HG02840 (cell line): ENCODE results near the gene TGM3.
A peak's percentile ranks its signal among the peaks of the same experiment; 100 is the strongest.

ENCODE experiments used
- ATAC-seq: cut with Tn5 transposase; IDR thresholded peaks from one replicate; pipeline ENCODE4 v1.9.1; 2021; ENCODE audit warnings: mild to moderate bottlenecking, moderate library complexity, moderate number of reproducible peaks; ENCODE audit not compliant: unreplicated experiment, low FRiP score

TGM3 gene

DNA sequence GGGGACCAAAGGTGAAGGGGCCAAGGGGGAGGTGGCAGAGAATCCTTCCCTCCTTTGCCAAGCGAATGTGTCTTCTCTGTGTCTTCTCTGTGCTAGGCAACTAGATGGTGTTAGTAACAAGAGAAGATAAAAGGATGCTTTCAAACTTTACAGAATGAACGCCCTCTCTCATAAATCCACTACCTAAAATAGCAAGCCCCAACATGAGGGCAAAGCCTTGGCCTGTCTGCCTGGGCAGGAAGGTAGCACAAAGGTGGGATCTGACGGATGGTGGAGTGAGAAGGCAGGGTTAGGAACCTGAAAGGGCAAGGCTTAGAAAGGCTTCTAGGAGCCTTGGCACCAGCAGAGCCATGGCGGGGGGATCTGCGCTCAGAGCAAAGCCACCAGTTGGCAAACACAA is 13.6 kb upstream of the TGM3 start:
- ATAC-seq = no peak

DNA sequence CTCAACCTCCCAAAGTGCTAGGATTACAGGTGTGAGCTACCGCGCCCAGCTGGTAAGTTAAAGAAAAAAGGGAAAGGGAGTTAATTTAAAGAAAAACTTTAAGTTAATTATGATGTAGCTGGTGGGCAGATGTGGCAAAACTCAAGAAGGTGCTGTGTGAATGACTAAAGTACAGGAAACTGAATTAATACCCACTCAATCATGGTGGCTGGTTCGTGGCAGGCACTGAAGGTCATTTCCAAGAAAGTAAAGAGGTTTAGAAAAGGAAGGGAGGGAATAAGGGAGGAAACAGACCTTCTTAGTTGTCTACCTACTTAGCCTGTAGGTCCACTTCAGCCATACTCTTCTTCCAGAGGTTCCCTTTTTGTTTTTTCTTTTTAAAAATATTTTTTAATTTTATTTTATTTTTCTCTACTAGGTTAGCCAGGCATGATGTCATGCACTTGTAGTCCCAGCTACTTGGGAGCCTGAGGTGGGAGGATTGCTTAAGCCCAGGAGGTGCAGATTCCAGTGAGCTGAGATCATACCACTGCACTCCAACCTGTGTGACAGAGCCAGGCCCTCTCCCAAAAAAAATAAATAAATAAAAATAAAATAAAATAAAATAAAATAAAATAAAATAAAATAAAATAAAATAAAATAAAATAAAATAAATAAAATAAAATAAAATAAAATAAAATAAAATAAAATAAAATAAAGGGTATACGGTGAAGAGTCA is 11.9 kb upstream of the TGM3 start:
- ATAC-seq = no peak

DNA sequence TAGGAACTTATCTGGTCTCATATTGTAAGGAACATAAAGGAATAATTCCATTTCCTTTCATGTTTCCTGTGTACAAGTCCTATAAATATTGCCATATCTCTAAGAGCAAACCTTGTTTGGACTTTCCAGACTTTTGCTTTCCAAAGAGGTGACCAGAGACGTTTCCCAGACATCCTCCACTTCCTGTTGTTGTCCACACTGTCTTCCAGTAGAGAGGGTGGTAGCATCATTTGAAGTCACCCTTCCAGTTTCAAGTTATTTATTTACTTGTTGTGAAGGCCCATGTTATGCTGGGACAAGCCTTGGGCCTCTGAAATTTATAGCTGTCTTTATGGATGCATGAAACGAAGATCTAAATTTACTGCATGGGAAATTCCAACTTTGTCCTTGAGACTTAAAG is 10.6 kb upstream of the TGM3 start:
- ATAC-seq = no peak

DNA sequence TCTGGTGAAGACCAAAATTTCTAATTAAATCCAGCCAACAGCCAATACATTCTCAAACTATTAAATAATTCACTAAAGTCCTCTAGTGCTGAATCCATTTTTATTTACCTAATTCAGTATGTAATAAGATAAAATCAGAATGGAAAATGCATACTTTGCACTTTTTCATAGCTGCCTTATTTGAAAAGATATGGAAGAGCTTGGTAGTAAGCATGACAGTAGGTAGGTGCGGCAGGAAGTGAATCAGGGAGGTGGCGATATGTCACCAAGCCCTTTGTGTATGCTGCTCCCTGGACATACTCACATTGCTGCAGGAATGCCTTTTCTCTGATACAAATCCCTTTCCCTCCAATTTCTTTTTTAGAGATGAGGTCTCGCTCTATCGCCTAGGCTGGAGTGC is 10.2 kb upstream of the TGM3 start:
- no peak for ATAC-seq

DNA sequence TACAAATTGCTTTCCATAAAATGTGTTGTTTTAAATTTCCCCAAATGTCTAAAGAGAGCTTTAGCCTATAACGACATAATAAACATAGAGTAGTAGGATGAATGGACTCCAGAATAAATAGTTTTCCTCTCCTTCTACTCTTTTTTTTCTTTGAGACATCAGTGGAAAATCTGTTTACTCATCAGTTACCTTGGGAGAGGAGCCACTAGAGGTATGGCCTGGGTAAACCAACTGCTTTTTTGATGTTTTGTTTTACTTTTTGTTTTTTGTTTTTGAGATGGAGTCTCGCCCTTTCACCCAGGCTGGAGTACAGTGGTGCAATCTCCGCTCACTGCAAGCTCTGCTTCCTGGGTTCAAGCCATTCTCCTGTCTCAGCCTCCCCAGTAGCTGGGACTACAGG is 8.3 kb upstream of the TGM3 start:
- no peak for ATAC-seq

DNA sequence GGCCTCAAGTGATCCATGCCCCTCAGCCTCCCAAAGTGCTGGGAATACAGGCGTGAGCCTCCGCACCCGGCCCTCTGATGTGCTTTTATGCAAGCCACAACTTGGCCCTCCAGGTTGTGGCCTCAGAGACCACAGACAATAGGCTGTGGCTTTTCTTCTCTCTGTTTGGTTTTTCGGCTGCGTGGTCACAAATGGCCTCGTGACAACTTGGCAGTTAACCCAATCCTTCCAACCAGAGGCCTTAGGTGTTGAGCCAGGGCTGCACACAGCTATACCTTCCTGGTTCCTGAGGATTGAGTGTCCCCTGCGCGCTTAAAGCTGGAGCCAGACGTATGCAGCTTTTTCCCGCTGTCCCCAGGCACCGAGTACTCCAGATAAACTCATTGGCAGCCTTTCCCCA is 6.3 kb upstream of the TGM3 start:
- ATAC-seq = no peak

DNA sequence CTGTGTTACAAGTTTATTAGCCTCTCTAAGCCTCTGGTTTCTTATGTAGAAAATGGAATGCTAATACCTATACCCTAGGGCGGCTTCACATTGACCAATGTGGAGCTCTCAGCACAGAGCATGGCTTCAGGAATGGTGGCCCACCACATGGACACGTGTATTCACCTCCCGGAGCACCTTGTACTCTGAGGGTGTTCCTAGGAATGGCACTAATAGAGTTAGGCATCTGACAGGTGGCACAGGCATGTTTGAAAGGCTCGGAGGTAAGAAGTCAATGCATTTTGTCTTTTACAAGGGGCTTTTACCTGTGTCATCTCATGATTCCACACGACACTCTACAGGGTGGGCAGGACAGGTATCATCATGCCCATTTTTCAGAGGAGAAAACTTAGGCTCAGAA is 5.3 kb upstream of the TGM3 start:
- no peak for ATAC-seq

DNA sequence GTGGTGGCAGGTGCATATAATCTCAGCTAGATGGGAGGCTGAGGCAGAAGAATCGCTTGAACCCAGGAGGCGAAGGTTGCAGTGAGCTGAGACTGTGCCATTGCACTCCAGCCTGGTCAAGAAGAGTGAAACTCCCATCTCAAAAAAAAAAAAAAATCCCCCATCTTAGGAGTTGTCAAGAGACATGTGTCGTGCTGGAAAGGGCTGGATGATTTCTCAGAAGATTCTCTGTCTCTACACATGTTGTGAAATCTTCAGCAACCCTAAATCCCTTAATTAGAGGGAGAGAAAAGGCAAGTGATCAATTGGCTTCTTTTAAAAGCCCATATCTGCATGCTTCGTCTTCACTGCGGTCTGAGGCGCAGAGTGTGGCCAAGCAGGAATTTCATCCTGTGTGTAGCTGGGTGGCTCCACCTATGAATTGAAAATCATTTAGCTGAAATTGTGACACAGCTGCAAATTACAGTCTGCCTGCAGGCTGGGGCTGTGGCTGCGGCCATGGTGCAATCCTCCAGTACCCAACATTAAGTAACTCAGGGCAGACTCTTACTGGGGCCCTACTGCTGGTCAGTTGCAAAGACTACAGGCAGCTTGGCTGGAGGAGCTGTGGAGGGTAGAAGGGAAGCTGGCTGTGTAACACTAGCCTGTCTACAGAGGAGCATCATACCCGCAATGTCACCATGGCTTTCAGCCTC is 3.2 kb upstream of the TGM3 start:
- no peak for ATAC-seq

DNA sequence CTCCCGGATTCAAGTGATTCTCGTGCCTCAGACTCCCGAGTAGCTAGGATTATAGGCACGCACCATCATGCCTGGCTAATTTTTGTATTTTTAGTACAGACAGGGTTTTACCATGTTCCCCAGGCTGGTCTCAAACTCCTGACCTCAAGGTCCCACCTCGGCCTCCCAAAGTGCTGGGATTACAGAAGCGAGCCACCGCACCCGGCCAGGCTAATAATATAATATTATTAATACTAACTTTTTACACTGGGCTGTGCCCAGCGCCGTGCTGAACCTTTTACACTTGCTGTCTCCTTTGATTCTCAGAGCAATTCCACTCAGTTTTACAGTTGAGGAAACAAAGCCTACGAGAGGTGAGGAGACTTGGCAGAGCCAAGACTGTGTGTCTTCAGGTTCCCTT is 2.3 kb upstream of the TGM3 start:
- ATAC-seq = no peak

DNA sequence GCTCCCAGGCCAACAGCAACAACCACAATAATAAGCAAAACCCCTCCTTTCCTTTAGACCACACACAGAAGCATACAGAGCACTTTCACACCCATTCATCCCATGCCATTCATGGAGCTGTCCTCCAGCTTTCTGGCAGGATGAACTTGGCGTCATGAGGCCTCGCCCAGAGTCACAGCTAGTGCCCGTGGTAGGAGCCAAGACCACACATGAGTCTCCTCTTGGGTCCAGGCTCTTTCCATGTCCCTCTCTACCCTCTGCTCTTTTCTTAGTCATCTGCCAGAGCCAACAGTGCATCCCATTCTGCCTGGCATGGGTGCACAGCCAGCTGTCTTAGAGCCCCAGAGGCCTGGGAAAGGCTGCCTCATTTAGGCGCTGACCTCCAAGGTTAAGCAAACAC is 1.8 kb upstream of the TGM3 start:
- ATAC-seq = no peak

DNA sequence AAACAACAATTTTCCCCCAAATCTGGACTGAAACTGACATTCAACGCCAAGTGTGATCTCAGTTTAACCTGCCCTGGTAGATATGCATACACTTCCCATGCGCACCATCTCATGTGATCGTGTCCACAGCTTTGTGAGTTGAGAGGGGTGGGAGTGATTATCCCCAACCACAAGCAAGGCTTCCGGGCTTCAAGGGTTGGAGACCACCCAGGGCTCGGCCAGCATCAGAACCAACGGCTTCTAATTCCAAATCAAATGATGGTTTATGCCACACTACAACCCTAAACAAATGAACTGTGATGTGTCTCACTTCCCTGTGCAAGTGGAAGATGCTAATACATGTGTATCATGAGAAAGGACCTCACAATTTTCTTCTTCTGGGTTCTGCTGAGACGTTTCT is 515 bp upstream of the TGM3 start:
- no peak for ATAC-seq

DNA sequence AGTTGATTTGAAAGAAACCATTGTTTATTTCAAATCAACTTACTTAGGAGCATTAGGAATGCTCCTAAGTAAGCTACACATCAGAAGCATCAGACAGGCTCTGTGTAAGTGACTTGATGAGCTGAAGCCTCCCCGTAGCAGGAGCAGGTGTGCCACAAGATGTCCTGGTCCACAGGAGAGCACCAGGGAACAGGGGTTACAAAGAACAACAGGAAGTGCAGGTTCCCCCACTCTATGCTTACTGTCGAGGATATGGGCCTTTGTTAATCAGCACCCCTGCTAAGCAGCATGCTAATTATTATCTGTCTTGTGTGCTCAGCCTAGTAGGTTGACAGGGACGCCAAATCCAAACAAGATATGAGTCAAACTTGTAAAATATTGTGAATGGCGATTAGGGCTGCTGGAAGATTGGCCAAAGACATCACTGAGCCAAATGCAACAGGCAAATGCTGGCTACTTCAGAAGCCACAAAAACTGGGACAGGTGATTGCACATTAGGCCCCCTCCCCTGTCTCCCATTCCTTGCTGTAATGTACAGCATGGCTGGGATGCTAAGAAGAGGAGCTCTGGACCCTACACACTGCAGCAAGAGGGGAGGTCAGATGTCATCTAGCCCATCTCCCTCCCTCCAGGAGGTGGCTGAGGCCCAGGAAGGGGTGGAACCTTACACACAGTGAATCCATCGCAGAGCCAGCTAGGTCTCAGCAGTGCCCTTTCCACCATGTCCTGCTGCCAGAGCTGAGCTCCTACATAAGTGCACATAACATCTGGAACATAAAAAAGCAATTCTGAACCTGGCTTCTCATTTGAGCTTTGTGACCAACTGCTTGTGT is 939 bp downstream of the TGM3 start:
- ATAC-seq = no peak

DNA sequence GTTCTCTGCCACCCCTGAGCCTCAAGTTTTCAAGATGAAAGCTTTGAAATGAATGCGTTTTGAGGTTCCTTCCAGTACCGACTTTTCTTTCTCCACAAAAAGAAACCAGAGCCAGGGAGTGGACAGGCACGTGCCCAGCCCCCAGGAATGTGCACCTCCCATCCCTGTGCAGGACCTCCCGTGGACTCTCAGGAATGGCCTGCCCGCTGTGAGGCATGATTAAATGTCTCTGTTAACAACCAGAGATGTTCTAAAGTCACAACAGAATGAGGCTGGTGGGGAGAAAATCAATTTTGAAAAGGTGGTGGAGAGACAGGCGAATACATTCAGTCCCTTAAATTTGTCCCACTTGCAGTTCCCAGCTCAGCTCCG is 1.5 kb downstream of the TGM3 start:
- no peak for ATAC-seq

DNA sequence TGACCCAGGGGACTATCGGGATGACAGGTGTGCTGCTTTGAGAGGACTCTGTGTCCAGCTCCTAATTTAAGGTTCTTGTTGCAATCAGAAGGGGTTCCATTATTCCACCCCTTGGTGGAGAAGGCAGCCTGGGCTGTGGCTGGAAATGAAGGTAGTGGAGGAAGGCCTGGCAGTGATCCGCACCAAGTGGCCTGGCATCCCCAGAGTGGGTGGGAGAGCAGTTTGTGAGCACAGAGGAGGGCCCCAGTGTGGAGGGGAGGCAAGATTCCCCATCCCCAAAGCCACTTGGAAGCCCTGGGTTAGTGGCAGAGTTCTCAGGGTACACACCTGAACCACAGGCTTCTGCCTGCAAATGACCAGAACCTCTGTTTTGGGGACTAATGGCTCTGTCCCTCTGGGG is 2.3 kb downstream of the TGM3 start:
- no peak for ATAC-seq

DNA sequence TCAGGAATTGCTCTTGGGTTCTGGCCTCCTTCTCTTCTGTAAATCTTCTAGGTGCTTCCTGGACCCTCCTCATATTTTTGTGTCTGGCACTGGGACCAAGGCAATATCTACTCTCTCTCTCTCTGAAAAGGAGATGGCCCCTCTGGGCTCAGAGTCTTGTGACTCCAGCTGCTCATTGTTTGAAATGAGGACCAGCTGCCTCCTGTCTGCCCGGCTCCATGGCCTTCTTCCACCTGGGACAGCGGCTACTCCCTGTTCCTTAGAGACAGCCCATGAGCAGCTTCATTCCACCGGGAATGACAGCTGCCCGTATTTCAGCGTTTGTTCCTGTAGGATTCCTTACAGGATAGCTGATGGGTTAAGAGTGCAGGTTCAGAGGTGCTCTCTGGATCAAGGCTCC is 2.9 kb downstream of the TGM3 start:
- ATAC-seq = no peak

DNA sequence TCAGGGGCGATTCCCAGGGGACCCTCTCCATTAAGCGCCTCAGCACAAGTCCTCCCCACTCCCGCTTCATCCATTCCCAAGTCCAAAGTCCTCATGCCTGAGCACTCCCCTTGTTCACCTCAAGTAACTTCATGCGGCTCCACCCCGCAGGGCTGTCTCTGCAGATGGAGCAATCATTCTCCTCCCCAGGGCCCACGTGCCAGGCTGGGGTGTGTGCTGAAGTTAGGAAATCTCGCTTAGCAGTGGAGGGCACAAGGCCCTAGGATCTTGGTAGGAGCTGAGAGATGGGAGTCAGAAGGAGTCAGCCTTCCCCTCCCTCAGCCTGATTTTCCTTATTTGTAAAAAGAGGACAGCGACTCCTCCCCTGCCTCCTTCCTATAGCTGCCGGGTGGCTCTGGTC is 3.5 kb downstream of the TGM3 start:
- ATAC-seq = no peak

DNA sequence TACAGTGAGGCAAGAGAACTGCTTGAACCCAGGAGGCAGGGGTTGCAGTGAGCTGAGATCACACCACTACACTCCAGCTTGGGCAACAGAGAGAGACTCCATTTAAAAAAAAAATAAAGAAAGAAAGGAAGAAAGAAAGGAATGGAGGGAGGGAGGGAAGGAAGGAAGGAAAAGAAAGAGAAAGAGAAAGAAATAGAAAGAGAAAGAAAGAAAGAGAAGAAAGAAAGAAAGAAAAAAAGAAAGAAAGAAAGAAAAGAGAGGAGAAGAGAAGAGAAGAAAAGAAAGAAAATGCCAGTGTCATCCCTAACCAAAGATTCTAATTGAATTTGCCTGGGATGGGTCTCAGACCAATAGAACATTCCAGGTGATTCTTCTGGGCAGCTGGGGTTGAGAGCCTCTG is 4.2 kb downstream of the TGM3 start:
- ATAC-seq = no peak

DNA sequence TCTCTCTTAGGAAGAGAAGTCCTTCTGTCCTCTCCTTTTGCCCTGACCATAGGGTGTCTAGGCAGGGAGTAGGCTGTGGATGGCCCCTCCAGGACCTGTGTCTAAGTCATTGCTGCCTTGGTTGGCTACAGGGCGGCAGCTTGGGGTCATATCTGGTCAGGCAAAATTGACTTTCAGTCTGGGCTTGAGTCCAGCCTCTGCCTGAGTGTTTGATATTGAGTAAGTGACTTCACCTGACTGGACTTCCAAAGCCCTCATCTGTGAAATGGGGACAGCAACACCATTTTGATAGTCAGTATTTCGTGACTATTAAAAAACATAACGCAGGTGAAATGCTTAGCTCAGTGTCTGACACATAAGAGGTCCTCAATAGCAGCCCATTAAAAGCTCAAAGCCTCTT is 4.6 kb downstream of the TGM3 start:
- ATAC-seq = no peak

DNA sequence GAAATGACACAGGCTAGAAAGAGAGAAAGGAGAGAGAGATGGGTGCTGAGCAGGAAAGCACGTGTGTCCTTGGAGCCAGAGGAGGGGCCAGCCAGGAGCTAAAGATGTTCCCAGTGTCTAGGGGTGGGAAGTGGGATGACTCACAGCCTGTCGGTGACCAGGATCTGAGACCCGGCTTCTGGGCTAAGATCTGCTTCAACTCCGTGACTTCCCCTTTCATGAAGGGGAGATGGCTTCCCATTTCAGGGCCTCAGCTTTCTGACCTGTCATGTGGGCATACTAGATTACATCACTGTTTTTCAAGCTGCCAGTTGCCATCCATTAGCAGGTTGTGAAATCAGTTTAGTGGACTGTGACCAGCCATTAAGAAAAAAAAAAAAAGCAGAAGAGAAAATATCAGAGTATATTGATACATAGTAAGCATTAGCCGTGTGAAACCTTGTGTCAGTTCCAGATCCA is 5.4 kb downstream of the TGM3 start:
- peak; percentile 53 for ATAC-seq

DNA sequence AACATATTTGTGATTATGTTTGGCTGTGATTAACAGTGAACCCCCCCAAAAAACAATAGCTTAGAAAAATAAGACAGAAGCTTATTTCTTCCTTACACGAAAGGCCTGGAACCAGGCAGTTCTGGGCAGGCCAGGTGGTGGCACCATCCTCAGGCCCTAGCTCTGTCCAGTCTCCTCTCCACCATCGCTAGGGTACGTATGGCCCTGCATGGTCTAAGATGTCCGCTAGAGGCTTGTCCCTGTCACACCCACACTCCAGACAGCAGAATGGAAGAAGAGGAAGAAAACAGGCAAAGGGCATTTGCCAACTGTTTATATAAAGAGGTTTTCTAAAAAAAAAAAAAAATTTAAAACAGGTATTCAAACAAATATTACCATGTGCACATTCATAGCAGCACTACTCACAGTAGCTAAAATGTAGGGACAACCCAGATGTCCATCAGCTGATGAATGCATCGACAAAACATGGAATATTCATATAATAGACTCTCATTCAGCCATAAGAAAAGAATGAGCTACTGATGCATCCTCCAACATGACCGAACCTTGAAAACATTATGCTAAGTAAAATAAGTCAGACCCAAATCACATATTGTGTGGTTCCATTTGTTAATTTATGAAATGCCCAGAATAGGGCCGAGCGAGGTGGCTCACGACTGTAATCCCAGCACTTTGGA is 6.7 kb downstream of the TGM3 start:
- ATAC-seq = no peak

DNA sequence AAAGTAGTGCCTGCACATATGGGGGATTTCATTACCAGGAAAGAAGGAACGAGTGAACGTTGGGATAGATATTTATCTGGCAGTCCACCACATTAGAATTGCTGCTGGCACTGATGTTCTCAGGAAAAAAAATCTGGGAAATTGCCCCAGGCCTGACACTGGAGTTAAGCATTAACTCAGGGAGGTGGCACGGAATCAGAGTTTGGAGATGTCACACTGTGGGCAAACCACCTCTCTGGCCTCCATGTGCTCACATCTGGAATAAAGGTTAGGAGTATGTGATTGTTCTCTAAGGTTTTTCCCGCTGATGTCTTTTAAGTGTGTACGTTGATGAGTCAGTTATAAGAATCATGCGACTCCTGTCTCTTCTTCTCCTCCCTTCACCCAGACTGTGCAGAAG is 7.9 kb downstream of the TGM3 start:
- no peak for ATAC-seq
